Prostate gland (tissue), 2 donors: ENCODE measurements around the gene FJX1. TPM values are rescaled to one million over a fixed set of nuclear protein-coding genes. Genes with fewer than 3 reads are reported as not detected.

Experiments
- DNase-seq: peaks from one replicate; pipeline ENCODE4 v3.0.0-alpha.2; 2019; ENCODE audit warnings: low spot score
- H3K27ac ChIP-seq, 2 donors: fragments of 200-600 bp; sonication (generic); 2 replicates each; pipeline ENCODE4 v1.5.1; 2017 to 2019
- H3K27me3 ChIP-seq: fragments of 200-600 bp; sonication (generic); replicated peaks from 2 replicates; pipeline ENCODE4 v1.5.1; 2019; ENCODE audit not compliant: insufficient read depth
- H3K36me3 ChIP-seq, 2 donors: fragments of 200-600 bp; sonication (generic); 1 replicate in 1 of 2; 2 replicates in 1 of 2; pipeline versions ENCODE4 v1.5.1 to v1.8.1; 2017 to 2019
- H3K4me1 ChIP-seq: fragments of 200-600 bp; sonication (generic); replicated peaks from 2 replicates; pipeline ENCODE4 v1.5.1; 2019
- H3K4me3 ChIP-seq, 2 donors: fragments of 200-600 bp; sonication (generic); 2 replicates each; pipeline ENCODE4 v1.5.1; 2017 to 2019
- H3K9me3 ChIP-seq: fragments of 200-600 bp; sonication (generic); 2 replicates; pipeline ENCODE4 v1.5.1; 2017
- POLR2A ChIP-seq: fragments of 450-650 bp; IDR thresholded peaks from one replicate; pipeline ENCODE4 v1.6.1; 2016; ENCODE audit warnings: antibody characterized with exemption, mild to moderate bottlenecking
- POLR2AphosphoS5 ChIP-seq: sonication (generic); formaldehyde crosslinking; IDR thresholded peaks from one replicate; pipeline ENCODE4 v1.6.1; 2017; ENCODE audit warnings: antibody characterized with exemption
- WGBS: methylation state at CpG from one replicate; pipeline ENCODE4 v1.1.5; 2018; 5-methylcytosine and 5-hydroxymethylcytosine counted together
- intact Hi-C: fragments of 100-400 bp; cut with DNase I; formaldehyde crosslinking; loops from one replicate; pipeline ENCODE4 v1.14.2; 2022
- total RNA-seq, 2 donors: library from RNA; depleted of rRNA; stranded (reverse); fragments of >200 nt; gene quantifications; one replicate each; pipeline ENCODE4 v1.1.0, GENCODE V29; 2016
- TF ChIP-seq, protein P1 (sequence below), 4 experiments: fragments of 200-600 bp in 2 of 4; fragments of 450-650 bp in 2 of 4; sonication (generic) in 2 of 4; IDR thresholded peaks; 1 replicate in 3 of 4; 2 replicates in 1 of 4; pipeline ENCODE4 v1.5.1; 2016 to 2019; ENCODE audit warnings: antibody characterized with exemption in 4 of 4, mild to moderate bottlenecking in 2 of 4, moderate library complexity in 2 of 4

FJX1 gene
- total RNA-seq, 2 donors from 2014 or later: 10.8 to 13.7 TPM

DNA sequence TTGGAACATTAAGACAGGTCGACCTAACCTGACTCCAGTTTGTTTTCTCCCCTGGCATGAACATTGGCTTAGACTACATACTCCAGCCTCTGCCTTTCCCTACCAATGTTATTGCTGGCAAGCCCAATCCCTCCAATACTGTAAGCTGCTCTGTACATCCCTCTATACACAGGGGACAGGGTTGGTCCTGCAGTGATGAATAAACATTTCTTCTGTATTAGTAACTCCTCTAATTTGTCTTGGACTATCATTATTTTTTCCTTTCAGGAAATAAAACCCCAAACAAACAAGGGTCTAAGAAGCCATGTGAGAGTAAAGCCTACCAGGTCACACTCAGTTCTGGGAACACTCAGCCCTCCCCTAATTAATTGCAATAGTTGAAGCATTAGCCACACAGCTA is 35.1 kb upstream of the FJX1 start:
- Histone ChIP-seq H3K4me3 (no peak overlapping the region), H3K4me1 (no peaks in the 10 kb centered on the region), H3K27me3 (no peaks in the 10 kb centered on the region), H3K36me3 (no peaks in the 10 kb centered on the region), H3K9me3 (no peaks in the 10 kb centered on the region), H3K27ac (no peak overlapping the region)
- TF ChIP-seq POLR2A (no peak), POLR2AphosphoS5 (no peak)
- TF ChIP-seq, protein P1, sequence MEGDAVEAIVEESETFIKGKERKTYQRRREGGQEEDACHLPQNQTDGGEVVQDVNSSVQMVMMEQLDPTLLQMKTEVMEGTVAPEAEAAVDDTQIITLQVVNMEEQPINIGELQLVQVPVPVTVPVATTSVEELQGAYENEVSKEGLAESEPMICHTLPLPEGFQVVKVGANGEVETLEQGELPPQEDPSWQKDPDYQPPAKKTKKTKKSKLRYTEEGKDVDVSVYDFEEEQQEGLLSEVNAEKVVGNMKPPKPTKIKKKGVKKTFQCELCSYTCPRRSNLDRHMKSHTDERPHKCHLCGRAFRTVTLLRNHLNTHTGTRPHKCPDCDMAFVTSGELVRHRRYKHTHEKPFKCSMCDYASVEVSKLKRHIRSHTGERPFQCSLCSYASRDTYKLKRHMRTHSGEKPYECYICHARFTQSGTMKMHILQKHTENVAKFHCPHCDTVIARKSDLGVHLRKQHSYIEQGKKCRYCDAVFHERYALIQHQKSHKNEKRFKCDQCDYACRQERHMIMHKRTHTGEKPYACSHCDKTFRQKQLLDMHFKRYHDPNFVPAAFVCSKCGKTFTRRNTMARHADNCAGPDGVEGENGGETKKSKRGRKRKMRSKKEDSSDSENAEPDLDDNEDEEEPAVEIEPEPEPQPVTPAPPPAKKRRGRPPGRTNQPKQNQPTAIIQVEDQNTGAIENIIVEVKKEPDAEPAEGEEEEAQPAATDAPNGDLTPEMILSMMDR (IDR thresholded peaks at IDR 0.05): no peak
- WGBS: 82% methylated on average over 1 of the region's 1 CpG
- no peak for DNase-seq
- intact Hi-C loops: no loop called here

DNA sequence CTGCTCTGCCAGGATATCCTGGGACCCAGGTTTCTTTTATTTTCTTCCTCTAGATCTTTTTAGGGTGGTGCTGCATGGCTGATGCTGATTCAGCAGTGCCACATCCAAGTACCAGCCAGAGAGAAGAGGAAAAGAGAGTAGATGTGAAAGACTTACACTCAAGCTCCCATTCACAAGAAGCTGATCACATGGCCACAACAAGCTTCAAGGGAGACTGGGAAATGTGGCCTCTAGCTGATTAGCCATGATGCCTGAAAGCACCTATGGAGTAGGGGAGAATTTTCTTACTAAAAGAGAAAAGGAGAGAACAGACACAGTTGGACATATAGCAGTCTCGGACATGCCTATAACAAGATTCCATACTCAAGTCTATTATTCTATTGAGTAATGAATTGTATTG is 34.4 kb upstream of the FJX1 start:
- intact Hi-C loops: no loop called here
- no peaks in the 10 kb centered on the region for H3K4me1 ChIP-seq

DNA sequence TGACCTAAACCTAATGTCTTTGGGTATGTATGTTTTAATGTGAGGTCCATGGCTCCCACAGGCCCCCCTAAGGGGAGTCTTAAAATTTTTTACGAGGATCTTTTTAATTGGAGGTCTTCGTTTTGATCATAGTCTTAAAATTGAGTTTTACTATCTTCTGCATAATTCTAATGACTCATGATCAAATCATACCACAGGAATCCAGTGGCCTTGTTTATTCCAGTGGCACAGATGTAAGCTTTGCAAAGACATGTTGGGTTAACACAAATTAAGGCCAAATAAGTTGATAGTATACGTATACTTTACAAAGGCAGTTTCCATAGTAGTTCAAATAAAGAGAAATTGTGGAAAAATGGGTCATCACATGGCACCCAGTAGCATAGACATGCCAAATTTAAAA is 33.9 kb upstream of the FJX1 start:
- Histone ChIP-seq H3K4me3 (no peak overlapping the region), H3K9me3 (no peaks in the 10 kb centered on the region), H3K27ac (no peak overlapping the region), H3K36me3 (no peaks in the 10 kb centered on the region), H3K27me3 (no peaks in the 10 kb centered on the region), H3K4me1 (no peaks in the 10 kb centered on the region)
- intact Hi-C loops: no loop called here
- DNase-seq: no peak
- WGBS: 49% methylated on average over 3 of the region's 3 CpGs
- no peak for TF ChIP-seq POLR2AphosphoS5
- TF ChIP-seq, protein P1 (IDR thresholded peaks at IDR 0.05): no peak
- no peak for TF ChIP-seq POLR2A

More for the DNA sequence above, 34.4 kb upstream of the FJX1 start:
- H3K9me3 ChIP-seq: no peaks in the 10 kb centered on the region
- no peak overlapping the region for H3K27ac ChIP-seq
- H3K27me3 ChIP-seq: no peaks in the 10 kb centered on the region
- TF ChIP-seq, protein P1 (IDR thresholded peaks at IDR 0.05): no peak
- TF ChIP-seq POLR2AphosphoS5 (no peak), POLR2A (no peak)
- no peak for DNase-seq
- H3K36me3 ChIP-seq: no peaks in the 10 kb centered on the region
- no peak overlapping the region for H3K4me3 ChIP-seq
- 89% methylated on average over 1 of the region's 1 CpG for WGBS

DNA sequence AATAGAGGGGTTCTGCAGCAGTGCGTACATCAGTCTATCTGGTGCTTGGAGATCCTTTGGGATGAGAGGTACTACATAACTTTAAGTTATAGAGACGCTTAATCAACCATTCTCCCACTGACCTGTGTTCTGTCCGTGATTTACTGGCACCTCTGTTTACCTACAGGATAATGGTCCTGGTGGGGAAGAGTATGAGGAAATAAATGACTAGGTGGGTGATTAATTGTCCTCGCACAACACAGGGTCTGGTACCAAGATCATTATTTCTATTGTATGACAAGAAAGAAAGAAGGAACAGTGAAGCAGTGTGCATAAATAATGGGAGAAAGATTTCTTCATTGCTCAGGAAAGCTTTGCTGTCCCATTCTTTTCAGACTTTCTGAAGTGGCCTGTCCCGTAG is 32.8 kb upstream of the FJX1 start:
- 66% methylated on average over 5 of the region's 5 CpGs for WGBS
- Histone ChIP-seq H3K9me3 (no peaks in the 10 kb centered on the region), H3K4me1 (no peaks in the 10 kb centered on the region), H3K27me3 (no peaks in the 10 kb centered on the region), H3K4me3 (no peak overlapping the region), H3K27ac (no peak overlapping the region), H3K36me3 (no peaks in the 10 kb centered on the region)
- no peak for TF ChIP-seq POLR2A
- TF ChIP-seq, protein P1 (IDR thresholded peaks at IDR 0.05): no peak
- TF ChIP-seq POLR2AphosphoS5: no peak
- DNase-seq: no peak
- intact Hi-C loops: no loop called here

DNA sequence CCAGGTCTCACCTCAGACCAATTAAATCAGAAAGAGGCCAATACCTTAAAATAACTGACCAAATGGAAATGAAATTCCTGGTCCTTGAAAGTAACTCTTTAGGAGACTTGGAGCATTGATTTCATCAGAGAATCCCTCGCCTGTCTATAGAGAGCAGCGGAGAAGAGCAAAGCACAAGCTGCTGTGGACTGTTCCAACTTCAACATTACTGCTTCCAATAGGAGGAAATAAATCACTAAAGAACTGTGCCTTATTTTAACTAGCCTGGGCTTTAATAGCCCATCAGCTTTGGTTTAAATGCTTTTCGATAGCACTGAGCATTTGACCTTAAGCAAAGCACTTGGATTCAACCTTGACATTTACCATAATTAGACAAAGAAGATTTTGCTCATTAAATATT is 32.0 kb upstream of the FJX1 start:
- TF ChIP-seq, protein P1 (IDR thresholded peaks at IDR 0.05): no peak
- TF ChIP-seq POLR2AphosphoS5: no peak
- no peak for TF ChIP-seq POLR2A
- Histone ChIP-seq H3K4me3 (no peak overlapping the region), H3K36me3 (no peaks in the 10 kb centered on the region), H3K27ac (no peak overlapping the region), H3K27me3 (no peaks in the 10 kb centered on the region), H3K4me1 (no peaks in the 10 kb centered on the region), H3K9me3 (no peaks in the 10 kb centered on the region)
- intact Hi-C loops: no loop called here
- no peak for DNase-seq
- 52% methylated on average over 3 of the region's 3 CpGs for WGBS
